ENCODE results near the gene IL25. TPM values are rescaled to one million over a fixed set of nuclear protein-coding genes. Genes with fewer than 3 reads are reported as not detected.

The IL25 gene
- total and polyA plus RNA-seq, 8 donors = not detected

- intact Hi-C loops (cut with DNase I; ENCODE audit: low total_unique reads) = no loop called here
These were observed 29.9 kb downstream of the IL25 start for GRCh38 chr14:23402296-23403138.

DNA sequence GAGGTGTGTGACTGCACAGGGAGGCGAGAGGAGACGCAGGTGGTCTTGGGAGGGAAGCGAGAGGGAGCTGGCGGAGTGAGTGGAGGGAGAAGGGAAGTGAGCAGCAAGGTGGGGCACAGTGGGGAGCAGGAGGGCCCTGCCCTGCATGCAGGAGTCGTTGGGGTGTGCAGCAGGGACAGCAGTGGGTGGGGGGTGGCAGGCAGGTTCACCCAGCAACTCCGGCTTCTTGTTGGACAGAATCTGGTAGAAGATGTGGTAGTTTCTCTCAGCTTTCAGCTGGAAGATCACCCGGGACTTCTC lies 30.5 kb downstream of the IL25 start:
- peaks cover 0 to 54% (median 14%) of the 10 kb centered on the region in 3 donors for H3K27me3 ChIP-seq
- TF ChIP-seq POLR2AphosphoS5 (IDR thresholded peaks at IDR 0.05) (no peak), EP300 (IDR thresholded peaks at IDR 0.05) (no peak), CTCF (IDR thresholded peaks at IDR 0.05) (no peak), POLR2A (IDR thresholded peaks at IDR 0.05) (no peak)
- no peaks in the 10 kb centered on the region for H3K36me3 ChIP-seq
- no peak overlapping the region for H3K27ac ChIP-seq
- no peak for DNase-seq
- intact Hi-C loops (cut with DNase I; ENCODE audit: low total_unique reads) = no loop called here
- WGBS, 5 donors = 47 to 56% (median 49%) methylated on average over 7 of the region's 7 CpGs
- H3K4me3 ChIP-seq = no peak overlapping the region
- no peaks in the 10 kb centered on the region for H3K4me1 ChIP-seq
- no peaks in the 10 kb centered on the region for H3K9me3 ChIP-seq

More at GRCh38 chr14:23402296-23403138, 29.9 kb downstream of the IL25 start:
- no peak overlapping the region for H3K27ac ChIP-seq
- no peak for TF ChIP-seq POLR2A (IDR thresholded peaks at IDR 0.05)
- no peak for TF ChIP-seq CTCF (IDR thresholded peaks at IDR 0.05)
- no peak for TF ChIP-seq POLR2AphosphoS5 (IDR thresholded peaks at IDR 0.05)
- TF ChIP-seq EP300 (IDR thresholded peaks at IDR 0.05) = no peak
- DNase-seq = peak in 1 of 2 donors; percentile 12
- H3K9me3 ChIP-seq = no peaks in the 10 kb centered on the region
- H3K4me3 ChIP-seq = no peak overlapping the region
- no peaks in the 10 kb centered on the region for H3K4me1 ChIP-seq
- peaks cover 0 to 54% (median 14%) of the 10 kb centered on the region in 3 donors for H3K27me3 ChIP-seq
- WGBS, 5 donors = 44 to 67% (median 56%) methylated on average over 22 to 25 of the region's 25 CpGs
- H3K36me3 ChIP-seq = no peaks in the 10 kb centered on the region

DNA sequence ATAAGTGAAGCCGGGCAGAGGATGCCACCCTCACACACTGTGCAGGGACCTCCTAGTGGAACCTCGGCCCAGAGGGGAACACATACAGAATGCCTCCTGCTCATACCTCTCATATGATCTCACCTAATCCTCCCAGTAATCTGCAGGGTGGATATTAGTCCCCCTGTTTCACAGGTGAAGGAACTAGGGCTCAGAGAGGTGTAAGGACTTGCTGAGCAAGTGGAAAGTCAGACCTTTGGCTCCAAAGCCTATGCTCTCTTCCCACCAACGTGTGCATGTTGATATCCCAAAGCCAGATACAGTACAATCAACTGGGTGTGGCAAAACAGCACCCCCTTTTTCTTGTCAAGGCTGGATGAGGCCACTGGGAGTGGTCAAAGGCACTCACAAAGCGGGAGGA lies 31.3 kb downstream of the IL25 start:
- TF ChIP-seq CTCF (IDR thresholded peaks at IDR 0.05) (no peak), POLR2AphosphoS5 (IDR thresholded peaks at IDR 0.05) (no peak), EP300 (IDR thresholded peaks at IDR 0.05) (no peak), POLR2A (IDR thresholded peaks at IDR 0.05) (no peak)
- H3K4me3 ChIP-seq = no peak overlapping the region
- H3K9me3 ChIP-seq = no peaks in the 10 kb centered on the region
- no peak for DNase-seq
- H3K36me3 ChIP-seq = no peaks in the 10 kb centered on the region
- intact Hi-C loops (cut with DNase I; ENCODE audit: low total_unique reads) = no loop called here
- H3K27ac ChIP-seq = no peak overlapping the region
- 59 to 67% (median 63%) methylated on average over 4 of the region's 4 CpGs for WGBS, 5 donors
- H3K4me1 ChIP-seq = no peaks in the 10 kb centered on the region
- H3K27me3 ChIP-seq = peaks cover 0 to 54% (median 14%) of the 10 kb centered on the region in 3 donors

DNA sequence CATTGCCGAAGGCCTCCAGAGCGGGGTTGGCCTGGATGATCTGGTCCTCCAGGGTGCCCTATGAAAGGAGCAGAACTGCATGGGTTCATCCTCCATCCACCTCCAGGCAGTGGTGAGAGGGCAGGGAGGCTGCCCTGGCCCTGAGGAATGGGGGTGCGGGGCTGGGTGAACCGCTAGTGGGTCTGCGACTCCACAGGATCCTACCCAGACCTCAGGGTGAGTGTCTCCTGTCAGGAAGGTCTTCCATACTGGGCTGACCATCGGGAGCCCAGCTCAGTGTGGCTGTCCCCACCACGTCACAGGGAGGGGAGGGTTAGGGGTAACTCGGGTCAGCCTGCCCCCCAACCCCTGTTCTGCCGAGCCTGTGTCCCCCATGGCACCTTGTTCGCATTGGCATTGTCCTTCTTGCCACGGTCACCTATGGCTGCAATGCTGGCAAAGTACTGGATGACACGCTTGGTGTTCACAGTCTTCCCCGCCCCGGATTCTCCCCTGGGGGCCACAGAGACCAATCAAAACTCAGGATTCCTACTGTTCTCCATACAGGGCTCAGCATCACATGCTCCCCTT lies 31.8 kb downstream of the IL25 start:
- TF ChIP-seq POLR2A (IDR thresholded peaks at IDR 0.05) = no peak
- TF ChIP-seq EP300 (IDR thresholded peaks at IDR 0.05) = no peak
- TF ChIP-seq CTCF (IDR thresholded peaks at IDR 0.05) = no peak
- no peak for TF ChIP-seq POLR2AphosphoS5 (IDR thresholded peaks at IDR 0.05)
- H3K36me3 ChIP-seq = no peaks in the 10 kb centered on the region
- WGBS, 5 donors = 78 to 87% (median 85%) methylated on average over 11 to 14 of the region's 14 CpGs
- H3K27ac ChIP-seq = no peak overlapping the region
- peaks cover 0 to 54% (median 14%) of the 10 kb centered on the region in 3 donors for H3K27me3 ChIP-seq
- intact Hi-C loops (cut with DNase I; ENCODE audit: low total_unique reads) = no loop called here
- H3K4me1 ChIP-seq = no peaks in the 10 kb centered on the region
- no peak overlapping the region for H3K4me3 ChIP-seq
- no peak for DNase-seq
- no peaks in the 10 kb centered on the region for H3K9me3 ChIP-seq

All from stomach (tissue), 9 donors.